Measurements from ENCODE around the gene ARHGAP44.

Gene ARHGAP44

GRCh38 chr17:12994341-12995074 is 205.2 kb downstream of the ARHGAP44 start:
- no peaks in the 10 kb centered on the region for H3K27me3 ChIP-seq (ENCODE audit: insufficient read depth, poor library complexity, severe bottlenecking)
- H3K4me3 ChIP-seq (replicated peaks; ENCODE audit: insufficient read depth, low read length): no peak overlapping the region
- H3K27ac ChIP-seq (replicated peaks): no peak overlapping the region
- DNase-seq (ENCODE audit: low read depth in 1 of 2, low spot score in 1 of 2): no peak
- TF ChIP-seq GABPA (IDR thresholded peaks at IDR 0.05; ENCODE audit: low read depth) (no peak), REST (IDR thresholded peaks at IDR 0.05; ENCODE audit: insufficient replicate concordance, low read depth) (no peak)

DNA sequence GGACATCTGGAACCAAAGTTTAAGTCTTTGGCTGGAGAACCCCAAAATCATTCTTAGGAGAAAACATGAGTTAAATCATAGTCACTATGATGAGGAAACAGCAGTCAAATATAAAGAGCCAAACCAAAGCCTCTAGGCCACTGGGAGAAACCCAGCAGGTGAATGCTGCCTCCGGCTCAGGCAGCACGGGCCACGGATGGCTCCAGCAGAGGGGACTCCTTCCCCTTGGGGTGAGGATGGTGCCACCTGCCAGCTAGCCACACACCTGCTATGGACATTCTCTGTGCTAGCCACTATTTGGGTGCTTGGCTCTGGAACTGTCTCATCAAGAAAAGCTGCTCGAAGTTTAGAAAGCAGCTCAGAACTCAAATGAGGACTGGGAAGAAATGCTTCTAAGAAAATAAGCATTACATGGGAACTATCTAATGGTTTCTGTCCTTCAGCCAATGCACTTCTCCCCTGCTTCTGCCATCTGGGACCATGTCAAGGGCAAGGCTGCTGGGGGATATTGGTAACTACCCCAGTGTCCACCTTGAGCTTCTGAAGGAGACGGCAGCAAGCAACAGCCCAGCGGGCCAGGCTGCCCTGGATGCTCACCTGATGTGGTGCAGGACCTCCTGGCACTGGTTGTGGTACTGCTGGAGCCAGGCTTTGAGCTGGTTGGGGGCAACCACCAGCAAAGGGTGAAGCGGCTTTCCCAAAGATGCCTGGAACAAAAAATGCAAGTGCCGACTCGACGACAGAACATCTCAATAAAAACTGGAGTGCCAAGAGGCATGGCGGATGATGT is 206.0 kb downstream of the ARHGAP44 start:
- Histone ChIP-seq H3K27ac (replicated peaks) (no peak overlapping the region), H3K27me3 (ENCODE audit: insufficient read depth, poor library complexity, severe bottlenecking) (no peaks in the 10 kb centered on the region), H3K4me3 (replicated peaks; ENCODE audit: insufficient read depth, low read length) (no peak overlapping the region)
- no peak for DNase-seq (ENCODE audit: low read depth in 1 of 2, low spot score in 1 of 2)
- TF ChIP-seq GABPA (IDR thresholded peaks at IDR 0.05; ENCODE audit: low read depth): no peak
- TF ChIP-seq POLR2AphosphoS5 (IDR thresholded peaks at IDR 0.05; ENCODE audit: low read depth): no peak
- no peak for TF ChIP-seq SPI1 (IDR thresholded peaks at IDR 0.05; ENCODE audit: borderline replicate concordance, low read depth)

GRCh38 chr17:12995896-12996295 is 206.6 kb downstream of the ARHGAP44 start:
- no peaks in the 10 kb centered on the region for H3K27me3 ChIP-seq (ENCODE audit: insufficient read depth, poor library complexity, severe bottlenecking)

More at GRCh38 chr17:12995896-12996295, 206.6 kb downstream of the ARHGAP44 start:
- no peak for DNase-seq (ENCODE audit: low read depth in 1 of 2, low spot score in 1 of 2)
- Histone ChIP-seq H3K4me3 (replicated peaks; ENCODE audit: insufficient read depth, low read length) (no peak overlapping the region), H3K27ac (replicated peaks) (no peak overlapping the region)
- TF ChIP-seq GABPA (IDR thresholded peaks at IDR 0.05; ENCODE audit: low read depth): no peak
- no peak for TF ChIP-seq REST (IDR thresholded peaks at IDR 0.05; ENCODE audit: insufficient replicate concordance, low read depth)
- TF ChIP-seq, protein P1, sequence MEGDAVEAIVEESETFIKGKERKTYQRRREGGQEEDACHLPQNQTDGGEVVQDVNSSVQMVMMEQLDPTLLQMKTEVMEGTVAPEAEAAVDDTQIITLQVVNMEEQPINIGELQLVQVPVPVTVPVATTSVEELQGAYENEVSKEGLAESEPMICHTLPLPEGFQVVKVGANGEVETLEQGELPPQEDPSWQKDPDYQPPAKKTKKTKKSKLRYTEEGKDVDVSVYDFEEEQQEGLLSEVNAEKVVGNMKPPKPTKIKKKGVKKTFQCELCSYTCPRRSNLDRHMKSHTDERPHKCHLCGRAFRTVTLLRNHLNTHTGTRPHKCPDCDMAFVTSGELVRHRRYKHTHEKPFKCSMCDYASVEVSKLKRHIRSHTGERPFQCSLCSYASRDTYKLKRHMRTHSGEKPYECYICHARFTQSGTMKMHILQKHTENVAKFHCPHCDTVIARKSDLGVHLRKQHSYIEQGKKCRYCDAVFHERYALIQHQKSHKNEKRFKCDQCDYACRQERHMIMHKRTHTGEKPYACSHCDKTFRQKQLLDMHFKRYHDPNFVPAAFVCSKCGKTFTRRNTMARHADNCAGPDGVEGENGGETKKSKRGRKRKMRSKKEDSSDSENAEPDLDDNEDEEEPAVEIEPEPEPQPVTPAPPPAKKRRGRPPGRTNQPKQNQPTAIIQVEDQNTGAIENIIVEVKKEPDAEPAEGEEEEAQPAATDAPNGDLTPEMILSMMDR (IDR thresholded peaks at IDR 0.05; ENCODE audit: insufficient read depth, low read length): no peak
- no peak for TF ChIP-seq POLR2AphosphoS5 (IDR thresholded peaks at IDR 0.05; ENCODE audit: low read depth)
- no peak for TF ChIP-seq SPI1 (IDR thresholded peaks at IDR 0.05; ENCODE audit: borderline replicate concordance, low read depth)
